NCI-H1694 (cell line): ENCODE results near the gene CSNK1G2.

Source experiments
- DNase-seq: peaks from one replicate; lab custom pipeline; 2025; lab: John Stamatoyannopoulos, UW

Gene CSNK1G2

DNA sequence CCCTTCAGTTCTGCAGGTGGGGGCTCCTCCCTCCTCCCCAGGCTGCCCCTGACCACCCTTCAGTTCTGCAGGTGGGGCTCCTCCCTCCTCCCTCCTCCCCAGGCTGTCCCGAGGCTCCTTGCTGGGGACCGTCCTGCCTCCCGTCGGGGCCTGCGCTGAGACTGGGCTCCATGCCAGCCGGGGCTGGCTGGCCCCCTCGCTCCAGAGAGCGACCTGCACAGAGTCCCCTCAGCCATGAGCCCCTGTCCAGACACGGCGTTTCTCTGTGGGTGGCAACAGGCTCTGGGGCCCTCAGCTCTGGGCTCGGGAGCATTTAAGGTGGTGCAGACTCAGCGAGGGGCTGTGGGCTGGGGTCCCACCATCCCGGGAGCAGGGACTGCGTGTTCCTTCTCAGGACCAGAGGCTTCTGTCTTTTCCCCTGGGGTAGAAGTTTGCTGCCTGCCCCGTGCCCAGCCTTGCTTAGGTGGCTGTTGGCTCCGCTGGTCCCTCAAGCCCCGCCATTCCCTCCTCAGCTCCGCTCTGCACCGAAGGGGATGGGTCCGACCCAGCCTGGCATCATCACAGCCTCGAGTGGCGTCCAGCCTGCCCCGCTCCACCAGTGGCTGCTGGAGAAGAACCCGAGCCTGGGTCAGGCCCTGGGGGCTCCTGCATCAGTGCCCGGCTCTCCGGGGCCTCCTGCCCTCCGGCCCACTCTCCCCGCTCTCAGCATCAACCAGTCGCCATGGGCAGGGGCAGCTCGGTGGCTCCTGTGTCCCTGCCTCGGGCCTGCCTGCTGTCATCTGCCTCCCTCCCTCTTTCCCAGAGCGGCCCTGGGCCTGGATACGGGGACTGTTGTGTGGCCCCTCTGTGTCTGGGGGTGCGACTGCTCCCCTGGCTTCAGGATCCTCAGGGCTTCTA lies 27.6 kb downstream of the CSNK1G2 start:
- no peak for DNase-seq

DNA sequence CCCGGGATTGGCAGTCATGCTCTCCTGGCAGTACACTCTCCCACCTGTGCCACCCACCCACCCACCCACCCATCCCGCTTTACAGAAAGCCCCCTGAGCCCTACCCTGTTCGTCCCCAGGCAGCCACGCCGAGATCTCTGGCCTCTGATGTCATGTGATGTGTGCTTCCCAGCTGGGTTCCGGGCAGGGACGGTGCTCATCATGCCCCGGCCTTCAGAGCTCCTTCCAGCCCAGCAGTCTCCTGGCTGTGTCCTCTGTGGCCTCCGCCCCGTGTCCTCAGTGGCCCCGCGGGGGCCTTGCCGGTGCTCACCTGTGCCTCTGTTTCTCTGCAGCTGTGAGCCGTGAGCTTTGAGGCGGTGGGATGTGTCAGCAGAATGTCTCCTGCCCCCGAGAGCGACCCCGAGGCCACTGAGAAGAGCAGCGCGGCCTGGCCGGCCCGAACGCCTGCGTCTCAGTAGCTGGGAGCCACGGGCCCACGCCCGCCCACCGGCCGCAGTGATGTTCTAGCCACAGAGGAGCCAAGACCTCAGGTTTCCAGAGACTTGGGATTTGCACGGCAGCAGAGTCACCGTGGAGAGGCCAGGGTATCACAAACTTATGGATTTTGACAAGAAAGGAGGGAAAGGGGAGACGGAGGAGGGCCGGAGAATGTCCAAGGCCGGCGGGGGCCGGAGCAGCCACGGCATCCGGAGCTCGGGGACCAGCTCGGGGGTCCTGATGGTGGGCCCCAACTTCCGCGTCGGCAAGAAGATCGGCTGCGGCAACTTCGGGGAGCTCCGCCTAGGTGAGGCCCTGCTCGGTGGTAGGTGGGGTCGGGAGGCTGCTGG lies 28.4 kb downstream of the CSNK1G2 start:
- DNase-seq = no peak

DNA sequence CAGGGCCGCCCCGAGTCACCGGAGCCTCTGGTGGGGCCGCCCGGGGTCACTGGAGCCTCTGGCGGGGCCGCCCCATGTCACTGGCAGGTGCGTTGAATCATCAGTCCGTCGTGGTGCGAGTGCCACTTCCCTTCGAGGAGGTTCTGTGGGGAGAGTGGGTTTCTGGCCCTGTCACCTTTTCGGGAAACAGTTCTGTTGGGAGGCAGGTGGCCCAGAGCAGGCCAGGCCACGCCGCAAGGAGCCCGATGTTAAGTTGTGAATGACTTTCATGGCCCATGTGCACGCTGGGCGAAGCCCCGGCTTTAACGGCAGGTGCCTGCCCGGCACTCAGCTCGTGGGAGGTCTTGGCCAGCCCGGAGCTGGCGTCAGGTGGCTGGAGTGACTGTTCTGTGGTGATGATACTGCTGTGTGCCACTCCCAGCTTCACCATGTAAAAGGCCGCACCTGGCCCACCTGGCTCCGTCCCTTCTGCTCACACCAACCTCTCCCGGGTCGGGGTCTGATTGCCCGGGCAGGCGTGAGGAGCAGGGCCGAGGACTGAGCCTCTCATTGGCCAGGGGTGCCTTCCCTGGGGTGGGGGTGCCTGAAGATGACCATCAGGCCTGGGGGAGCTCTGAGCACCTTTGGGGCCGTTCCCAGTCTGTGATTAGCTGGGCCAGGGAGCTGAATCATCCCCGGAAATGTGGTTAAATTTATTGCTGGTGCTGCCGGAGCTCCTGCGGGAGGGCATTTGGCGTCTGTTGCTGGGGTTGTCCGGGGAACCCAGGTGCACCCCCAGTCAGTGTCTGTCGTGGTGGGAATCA lies 29.2 kb downstream of the CSNK1G2 start:
- DNase-seq = no peak

DNA sequence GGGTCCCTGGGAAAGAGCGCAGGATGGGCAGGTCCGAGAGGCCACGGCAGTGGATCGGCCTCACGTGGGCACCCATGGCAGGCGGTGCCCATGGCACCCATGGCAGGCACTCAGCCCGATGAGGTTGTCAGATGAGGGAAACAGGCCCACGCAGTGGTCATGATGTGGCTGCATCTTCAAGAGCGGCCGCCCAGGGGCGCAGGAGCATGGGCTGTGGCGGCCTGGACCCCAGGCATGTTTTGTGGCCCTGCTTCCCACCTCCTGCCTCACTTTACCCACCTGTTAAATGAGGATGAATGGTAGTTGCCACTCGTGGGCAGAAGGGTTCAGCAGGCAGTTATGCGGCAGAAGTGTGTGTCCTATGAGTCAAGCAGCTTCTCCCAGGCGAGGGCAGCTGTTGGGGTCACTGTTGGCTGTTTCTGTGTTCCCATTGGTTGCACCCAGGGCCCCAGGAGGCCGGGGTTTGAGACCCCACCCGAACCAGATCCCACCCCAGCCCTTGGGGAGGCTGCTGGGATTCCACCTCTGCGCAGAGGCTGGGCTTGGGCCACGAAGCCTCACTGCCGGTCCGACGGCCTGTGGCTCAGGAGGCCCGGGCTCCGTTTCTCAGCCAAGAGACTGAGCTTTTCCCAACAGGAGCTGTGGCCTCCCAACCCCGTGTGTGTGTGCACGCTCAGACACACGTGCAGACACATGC lies 30.0 kb downstream of the CSNK1G2 start:
- no peak for DNase-seq

DNA sequence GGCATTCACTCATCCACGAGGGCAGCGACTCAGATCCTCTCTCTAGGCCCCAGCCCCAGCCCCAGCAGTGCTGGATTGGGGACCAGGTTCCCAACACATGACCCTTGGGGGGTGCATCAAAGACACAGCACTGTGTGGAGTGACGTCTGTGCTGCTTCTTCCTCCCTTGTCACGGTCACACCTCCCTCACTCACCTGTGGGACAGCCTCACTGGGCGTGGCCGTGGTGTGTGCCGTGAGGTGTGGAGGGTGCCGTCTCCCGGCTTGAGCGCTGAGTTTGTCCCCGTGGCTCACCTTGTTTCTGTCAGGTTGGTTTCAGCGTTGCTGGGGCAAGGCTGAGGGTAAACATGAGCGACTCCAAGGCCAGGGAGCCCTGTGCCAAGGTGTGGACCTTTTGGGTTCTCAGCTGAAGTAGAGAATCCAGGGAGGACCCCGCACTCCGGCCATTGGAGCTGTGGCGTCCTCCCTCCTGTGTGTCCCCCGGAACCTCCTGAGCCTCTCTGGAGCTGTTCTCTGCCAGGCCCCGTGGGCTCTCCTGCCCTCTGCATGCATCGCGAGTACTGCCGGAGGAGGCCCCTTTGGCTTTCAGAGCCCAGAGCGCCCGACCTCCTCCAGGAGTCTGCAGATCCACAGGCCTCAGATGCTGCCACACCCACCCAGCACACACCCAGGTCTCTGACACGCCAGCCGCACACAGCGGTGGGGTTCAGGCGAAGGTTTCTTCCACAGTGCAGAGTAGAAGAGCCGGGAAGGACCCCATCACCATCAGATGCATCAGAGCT lies 33.6 kb downstream of the CSNK1G2 start:
- no peak for DNase-seq

DNA sequence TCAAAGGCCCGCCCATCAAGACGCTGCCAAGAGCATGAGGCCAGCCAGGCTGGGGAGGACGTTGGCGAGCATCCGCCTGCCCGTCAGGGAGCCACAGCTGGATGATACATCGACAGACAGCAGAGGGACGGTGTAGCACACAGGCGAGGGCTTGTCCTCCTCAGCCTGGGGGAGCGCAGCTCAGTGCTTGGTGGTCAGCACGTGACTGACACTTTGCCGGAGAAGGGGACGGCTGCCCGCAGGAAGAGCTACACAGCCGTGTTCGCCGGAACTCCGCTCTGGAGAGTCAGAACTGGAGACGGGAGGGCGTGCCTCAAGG lies 34.1 kb downstream of the CSNK1G2 start:
- no peak for DNase-seq

DNA sequence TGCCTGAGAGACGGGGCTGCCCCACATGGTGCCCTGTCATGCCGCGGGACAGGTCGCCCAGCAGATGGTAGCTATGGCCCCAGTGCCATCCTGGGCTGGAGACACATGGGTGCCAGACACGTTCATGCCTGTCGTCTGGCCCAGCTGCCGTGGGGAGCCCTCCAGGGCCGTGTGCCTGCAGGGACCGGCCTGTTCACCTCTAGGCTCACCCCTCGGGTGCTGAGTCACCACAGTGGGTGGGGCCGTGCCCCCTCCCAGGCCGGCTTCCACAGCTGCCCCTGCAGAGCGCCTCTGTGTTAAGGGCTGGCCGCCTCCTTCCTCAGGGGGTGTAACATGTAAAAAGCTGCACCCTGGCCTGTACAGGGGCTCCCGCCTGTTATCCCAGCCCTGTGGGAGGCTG lies 36.1 kb downstream of the CSNK1G2 start:
- DNase-seq = peak; percentile 4

DNA sequence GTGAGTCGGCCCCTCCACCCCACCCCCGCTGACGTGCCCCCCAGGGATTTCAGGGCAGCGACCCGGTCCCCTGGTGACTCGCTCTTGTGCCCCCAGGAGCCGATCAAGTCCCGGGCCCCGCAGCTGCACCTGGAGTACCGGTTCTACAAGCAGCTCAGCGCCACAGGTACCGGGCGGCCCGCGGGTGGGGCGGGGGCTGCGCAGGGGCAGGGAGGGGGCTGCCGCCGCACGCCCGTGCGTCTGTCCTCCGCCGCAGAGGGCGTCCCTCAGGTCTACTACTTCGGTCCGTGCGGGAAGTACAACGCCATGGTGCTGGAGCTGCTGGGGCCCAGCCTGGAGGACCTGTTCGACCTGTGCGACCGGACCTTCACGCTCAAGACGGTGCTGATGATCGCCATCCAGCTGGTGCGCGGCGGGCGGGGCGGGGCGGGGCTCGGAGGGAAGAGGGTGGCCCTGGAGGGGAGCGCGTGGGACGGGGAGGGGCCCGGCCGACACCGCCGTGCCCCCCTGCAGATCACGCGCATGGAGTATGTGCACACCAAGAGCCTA lies 37.4 kb downstream of the CSNK1G2 start:
- no peak for DNase-seq

DNA sequence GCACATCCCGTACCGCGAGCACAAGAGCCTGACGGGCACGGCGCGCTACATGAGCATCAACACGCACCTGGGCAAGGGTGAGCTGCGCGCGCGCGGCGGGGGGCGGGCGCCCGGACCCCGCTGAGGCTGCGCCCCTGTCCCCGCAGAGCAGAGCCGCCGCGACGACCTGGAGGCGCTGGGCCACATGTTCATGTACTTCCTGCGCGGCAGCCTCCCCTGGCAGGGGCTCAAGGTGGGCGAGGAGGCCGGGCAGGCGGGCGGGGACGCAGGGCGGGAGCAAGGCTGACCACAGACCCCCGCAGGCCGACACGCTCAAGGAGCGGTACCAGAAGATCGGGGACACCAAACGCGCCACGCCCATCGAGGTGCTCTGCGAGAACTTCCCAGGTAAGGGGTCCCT lies 38.0 kb downstream of the CSNK1G2 start:
- DNase-seq = no peak

DNA sequence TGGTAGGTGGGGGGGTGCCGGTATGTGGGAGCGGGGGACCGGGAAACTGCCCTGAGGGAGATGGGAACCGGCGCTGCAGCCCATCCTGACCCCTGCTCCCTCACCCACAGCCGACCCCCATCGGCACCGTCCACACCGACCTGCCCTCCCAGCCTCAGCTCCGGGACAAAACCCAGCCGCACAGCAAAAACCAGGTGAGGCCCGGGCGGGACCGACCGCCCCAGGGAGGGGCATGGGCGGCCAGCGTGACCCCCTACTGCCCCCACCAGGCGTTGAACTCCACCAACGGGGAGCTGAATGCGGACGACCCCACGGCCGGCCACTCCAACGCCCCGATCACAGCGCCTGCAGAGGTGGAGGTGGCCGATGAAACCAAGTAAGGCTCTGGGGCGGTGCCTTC lies 38.7 kb downstream of the CSNK1G2 start:
- DNase-seq = no peak

DNA sequence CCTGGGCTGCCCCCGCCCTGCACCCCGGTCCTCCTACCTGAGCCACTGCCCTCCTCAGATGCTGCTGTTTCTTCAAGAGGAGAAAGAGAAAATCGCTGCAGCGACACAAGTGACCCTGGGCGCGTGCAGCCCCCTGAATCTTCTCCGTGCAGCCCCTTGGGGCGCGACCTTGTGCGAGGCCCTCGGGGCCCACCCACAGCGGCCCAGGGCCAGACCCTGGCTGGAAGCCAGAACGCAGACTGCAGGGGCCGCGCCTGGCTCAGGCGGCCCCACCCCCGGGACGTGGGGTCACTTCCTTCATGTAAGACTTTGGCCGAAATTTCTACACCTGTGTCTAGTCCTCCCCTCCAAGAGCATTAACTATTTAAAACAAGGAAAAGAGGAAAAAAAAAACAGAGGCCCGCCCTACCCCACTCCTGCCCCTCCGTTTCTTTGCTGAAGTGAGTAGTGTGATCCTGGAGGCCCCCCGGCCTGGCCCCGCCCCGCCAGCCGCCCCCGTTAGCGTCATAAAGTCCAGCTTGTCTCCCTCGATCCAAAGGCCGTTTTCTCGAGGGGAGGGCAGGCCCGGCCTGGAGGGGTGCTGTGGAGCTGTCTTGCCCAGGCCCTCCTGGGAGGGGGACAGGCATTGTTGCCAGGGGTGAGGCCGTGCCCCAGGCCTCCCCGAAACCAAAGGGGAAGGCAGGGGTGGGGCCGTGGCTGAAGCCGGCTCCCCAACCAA lies 39.3 kb downstream of the CSNK1G2 start:
- DNase-seq = no peak

DNA sequence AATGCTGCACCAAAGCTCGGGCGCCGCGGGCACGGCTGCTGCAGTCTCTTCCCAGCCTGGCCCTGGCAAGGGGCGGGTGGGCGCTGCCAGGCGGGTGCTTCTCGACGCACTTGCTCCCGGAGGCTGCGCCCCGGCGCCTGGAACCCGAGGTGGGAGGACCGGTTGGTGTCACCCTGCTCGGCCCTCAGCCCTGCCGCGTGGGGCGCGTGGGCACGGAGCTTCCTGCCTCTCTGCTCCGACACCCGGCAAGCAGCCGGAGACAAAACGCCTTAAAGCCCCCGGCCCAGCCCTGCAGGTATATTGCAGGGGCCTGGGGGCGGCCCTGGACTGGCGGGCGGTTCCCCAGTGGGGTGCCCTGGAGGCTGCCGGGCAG lies 39.8 kb downstream of the CSNK1G2 start:
- no peak for DNase-seq

DNA sequence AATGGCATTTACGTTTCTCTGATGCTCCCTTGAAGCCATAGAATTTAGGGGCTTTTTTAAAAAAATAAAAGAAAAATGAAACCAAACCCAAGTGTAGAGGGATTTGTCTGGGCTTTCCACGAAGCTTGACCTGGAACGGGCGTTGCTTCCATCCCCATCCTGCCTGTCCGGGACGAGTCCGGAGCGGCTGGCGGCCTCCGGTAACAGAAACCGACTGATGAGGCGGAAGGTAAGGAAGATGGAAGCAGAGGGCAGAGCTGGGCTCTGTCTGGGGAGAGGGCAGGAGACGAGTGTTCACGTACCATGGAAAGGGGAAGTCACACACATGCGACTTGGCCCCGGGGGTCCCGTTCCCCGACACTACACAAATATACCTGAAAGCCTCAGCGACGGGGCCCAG lies 40.3 kb downstream of the CSNK1G2 start:
- DNase-seq = no peak

DNA sequence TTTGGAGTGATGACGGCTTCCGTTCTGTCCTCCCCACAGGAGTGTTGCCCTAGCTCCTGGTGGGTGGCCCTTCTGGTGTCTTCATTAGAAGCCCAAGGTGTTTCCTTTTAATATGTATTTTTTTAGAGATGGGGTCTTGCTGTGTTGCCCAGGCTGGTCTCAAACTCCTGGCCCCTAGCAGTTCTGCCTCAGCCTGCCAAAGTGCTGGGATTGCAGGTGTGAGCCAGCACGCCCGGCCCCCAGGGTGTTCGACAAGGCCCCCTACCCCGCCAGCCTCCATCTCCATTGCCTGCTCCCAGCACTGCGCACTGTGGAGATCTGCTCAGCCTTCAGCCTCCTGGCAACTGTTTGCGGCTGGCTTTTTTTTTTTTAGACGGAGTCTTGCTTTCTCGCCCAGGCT lies 43.4 kb downstream of the CSNK1G2 start:
- no peak for DNase-seq

DNA sequence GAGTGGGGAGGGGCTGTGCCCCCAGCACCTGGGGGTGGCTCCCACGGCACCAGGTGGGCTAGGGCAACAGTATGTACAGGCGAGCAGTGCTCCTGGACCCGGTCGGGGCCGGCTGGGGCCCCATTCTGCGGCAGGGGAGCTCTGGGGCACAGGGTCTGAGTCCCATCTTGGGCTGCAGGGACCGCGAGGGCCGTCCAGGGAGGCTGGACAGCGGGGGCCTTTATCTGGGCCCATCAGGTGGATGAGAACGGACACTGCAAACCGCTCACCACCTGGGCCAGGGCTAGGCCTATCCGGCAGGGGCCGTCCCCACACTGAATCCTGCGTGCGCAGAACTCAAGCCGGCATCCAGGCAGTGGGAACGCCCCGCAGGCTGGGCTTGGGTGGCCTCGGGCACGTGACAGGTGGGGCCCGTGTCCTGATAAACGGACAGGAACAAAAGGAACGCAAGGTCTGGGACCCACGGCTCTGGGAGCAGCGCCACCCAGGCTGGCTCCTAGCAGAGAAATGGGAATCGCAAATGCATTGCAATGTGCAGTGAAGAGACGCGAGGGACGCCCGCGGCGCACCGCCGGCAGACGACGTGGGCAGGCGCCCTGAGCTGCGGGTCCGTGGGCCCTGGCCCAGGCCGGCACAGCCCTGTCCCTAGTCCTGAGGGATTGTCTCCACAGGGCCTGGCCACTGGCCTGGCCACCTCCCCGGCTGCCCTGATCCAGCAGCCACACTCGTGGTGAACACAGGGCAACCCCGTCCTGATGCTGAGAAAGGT lies 44.8 kb downstream of the CSNK1G2 start:
- no peak for DNase-seq

DNA sequence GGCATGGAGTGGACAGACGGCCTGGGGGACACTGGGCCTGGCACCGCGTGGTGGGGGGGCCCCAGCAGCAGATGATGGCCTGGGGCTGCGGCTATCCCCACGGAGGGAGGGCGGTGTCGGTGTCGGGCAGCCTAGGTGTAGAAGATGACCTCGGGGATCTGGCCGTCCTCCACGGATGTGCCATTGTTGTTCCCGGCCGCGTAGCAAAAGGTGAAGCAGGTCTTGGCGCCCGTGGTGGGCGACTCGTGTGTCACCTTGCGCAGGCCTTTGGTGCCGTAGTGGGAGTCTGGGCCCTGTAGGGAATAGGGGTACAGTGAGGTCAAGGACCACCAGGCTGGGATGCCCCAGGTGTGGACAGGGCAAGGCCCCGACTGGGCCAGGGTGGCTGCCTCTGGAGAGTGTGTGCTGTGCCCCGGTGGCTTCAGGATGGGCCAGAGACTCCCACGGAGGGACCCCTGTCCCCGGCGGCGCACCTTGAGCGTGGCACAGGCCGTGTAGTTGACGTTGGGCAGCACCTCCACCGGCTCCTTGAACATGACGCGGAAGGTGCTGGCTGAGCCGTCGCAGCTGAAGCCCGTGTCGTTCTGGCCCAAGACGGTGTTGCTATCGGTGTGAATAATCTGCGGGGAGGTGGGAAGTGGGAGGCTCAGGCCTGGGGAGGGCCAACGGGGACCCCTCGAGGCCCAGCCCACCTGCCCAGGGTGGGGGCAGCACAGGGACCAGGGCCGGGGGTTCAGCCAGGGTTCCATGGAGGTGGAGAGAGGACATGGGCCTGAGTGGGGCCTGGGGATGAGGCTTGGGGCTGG lies 45.6 kb downstream of the CSNK1G2 start:
- DNase-seq = no peak

DNA sequence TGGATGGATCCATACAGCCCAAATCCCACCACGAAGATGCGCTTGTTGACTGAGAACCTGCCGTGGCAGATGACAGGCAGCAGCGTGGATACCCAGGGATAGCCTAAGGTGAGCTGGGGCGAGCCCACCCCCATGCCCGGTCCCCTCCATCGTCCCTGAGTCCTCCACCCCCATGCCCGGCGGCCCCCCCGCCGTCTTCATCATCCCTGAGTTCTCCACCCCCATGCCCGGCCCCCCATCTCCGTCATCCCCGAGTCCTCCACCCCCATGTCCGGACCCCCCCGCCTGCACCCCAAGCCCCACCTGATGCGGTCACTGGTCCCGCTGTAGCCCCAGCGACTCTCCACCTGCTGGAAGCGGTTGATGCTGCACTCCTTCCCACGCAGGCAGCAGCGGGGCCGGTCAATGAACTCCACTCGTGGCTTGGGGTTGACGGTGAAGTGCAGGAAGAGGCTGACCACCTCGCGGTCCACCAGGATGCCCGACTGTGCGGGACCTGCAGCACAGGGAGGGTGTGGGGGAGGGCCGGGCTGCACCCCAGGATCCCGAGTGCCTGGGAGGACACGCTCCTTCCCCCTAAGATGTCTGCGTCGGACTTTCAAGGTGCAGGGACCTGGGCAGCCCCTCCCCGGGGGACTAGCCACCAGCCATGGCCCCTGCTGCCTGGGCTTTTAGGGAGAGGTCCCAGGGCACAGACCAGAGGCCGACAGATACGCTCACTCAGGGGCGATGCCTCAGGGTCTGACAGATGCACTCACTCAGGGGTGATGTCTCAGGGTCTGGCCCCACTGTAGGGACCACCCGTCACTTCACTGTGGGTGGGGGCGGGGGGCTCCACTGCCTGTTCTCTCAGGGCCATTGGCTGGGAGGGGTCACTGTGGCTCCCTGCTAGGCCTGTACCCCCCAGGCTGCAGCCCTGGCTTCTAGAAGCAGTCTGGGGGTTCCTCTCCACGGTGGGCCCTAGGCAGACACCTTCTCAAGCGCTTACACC lies 46.5 kb downstream of the CSNK1G2 start:
- DNase-seq = no peak
